GM12801 (cell line): Measurements from ENCODE around the gene SINHCAF.

Source experiments
- CTCF ChIP-seq: IDR thresholded peaks from one replicate; pipeline ENCODE4 v1.5.1; 2011; ENCODE audit warnings: control low read depth; ENCODE audit not compliant: insufficient read length; ENCODE audit errors: extremely low read depth

Gene SINHCAF

GRCh38 chr12:31232361-31232965 lies 93.5 kb downstream of the SINHCAF start:
- no peak for TF ChIP-seq CTCF

- no peak for TF ChIP-seq CTCF
Observed at GRCh38 chr12:31231611-31232360, 94.2 kb downstream of the SINHCAF start.
